ENCODE measurements around the gene IFITM10.

DNA sequence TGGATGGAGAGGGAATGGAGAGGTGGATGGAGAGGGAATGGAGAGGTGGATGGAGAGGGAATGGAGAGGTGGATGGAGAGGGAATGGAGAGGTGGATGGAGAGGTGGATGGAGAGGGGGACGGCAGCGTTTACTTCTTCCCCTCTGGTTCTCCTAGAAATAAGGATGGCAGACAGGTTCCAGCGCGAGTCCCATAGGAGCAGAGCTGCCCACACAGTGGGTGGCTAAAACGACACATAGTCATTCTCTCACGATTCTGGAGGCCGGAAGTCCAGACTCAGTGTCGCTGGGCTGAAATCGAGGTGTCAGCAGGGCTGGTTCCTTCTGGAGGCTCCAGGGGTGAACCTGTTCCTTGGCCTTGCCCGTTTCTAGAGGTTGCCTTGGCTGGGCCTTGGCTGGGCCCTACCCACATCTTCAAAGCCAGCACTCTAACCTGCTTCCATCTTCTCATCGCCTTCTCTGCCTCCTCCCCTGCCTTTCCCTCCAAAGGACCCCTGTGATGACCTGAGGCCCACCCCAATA, 26.0 kb upstream of the IFITM10 start:
- TF ChIP-seq, protein P1, sequence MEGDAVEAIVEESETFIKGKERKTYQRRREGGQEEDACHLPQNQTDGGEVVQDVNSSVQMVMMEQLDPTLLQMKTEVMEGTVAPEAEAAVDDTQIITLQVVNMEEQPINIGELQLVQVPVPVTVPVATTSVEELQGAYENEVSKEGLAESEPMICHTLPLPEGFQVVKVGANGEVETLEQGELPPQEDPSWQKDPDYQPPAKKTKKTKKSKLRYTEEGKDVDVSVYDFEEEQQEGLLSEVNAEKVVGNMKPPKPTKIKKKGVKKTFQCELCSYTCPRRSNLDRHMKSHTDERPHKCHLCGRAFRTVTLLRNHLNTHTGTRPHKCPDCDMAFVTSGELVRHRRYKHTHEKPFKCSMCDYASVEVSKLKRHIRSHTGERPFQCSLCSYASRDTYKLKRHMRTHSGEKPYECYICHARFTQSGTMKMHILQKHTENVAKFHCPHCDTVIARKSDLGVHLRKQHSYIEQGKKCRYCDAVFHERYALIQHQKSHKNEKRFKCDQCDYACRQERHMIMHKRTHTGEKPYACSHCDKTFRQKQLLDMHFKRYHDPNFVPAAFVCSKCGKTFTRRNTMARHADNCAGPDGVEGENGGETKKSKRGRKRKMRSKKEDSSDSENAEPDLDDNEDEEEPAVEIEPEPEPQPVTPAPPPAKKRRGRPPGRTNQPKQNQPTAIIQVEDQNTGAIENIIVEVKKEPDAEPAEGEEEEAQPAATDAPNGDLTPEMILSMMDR (conservative IDR thresholded peaks at IDR 0.05; ENCODE audit: low read depth, low read length) = no peak
- no peak for TF ChIP-seq EZH2 (IDR thresholded peaks at IDR 0.05; ENCODE audit: borderline replicate concordance, low read depth, low read length, poor library complexity, severe bottlenecking)

Data from A673 (cell line).